Bronchial epithelial cell (primary cell): ENCODE data around the gene CAPN5. TPM values are rescaled to one million over a fixed set of nuclear protein-coding genes. Genes with fewer than 3 reads are reported as not detected.

Experiments used
- DNase-seq: peaks from one replicate; pipeline ENCODE4 v3.0.0-alpha.2; 2010; ENCODE audit warnings: low read depth
- FAIRE-seq: peaks from 2 replicates; lab custom pipeline; 2011; peaks lifted over from hg19 to GRCh38; lab: Jason Lieb, UNC
- H3K27me3 ChIP-seq: 2 replicates; pipeline ENCODE4 v1.5.1; 2011; ENCODE audit warnings: low read length; ENCODE audit not compliant: control insufficient read depth, insufficient read depth
- H3K36me3 ChIP-seq: 2 replicates; pipeline ENCODE4 v1.5.1; 2011; ENCODE audit warnings: low read length; ENCODE audit not compliant: control insufficient read depth, insufficient read depth
- H3K4me3 ChIP-seq: 2 replicates; pipeline ENCODE4 v1.5.1; 2011; ENCODE audit warnings: mild to moderate bottlenecking, low read depth, low read length, control low read depth
- total RNA-seq: library from RNA; depleted of rRNA; stranded (reverse); fragments of >200 nt; gene quantifications from 2 replicates; pipeline ENCODE4 v1.2.1, GENCODE V29; 2014
- TF ChIP-seq, protein P1 (sequence below): IDR thresholded peaks from 2 replicates; pipeline ENCODE4 v1.5.1; 2011; ENCODE audit warnings: mild to moderate bottlenecking, moderate library complexity, low read length, control low read depth, inconsistent platforms; ENCODE audit not compliant: insufficient read depth, severe bottlenecking

CAPN5 gene
- total RNA-seq, 1 donor from 2014 or later, result 3.2 TPM

DNA sequence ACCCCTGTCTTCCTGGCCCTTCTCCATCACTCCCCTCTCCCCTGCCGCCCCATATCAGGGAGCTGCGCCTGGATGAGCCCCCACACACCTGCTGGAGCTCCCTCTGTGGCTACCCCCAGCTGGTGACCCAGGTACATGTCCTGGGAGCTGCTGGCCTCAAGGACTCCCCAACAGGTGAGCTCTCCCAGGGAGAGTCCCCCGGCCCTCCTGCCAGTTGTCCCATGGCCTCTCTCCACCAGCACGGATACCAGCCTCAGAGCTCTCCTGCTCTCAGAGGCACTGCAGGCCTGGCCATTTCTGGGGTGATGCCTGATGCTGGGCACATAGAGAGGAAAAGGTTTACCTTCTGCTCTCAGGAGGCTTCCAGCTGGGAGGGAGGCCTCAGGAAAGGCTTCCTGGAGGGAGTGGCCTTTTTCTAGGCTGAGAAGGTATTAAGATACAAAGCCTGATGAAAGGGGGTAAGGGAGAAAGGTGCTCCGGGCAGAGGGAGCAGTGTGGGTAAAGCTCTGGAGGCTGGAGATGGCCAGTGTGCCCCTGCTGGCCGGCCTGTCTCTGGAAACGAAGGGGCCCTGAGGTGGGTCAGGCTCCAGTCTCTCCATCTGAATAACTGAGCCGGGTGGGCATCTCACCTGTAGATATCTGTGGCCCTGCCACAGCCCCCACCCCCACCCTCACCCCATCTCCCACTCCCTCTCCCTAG, 55.3 kb downstream of the CAPN5 start:
- Histone ChIP-seq H3K27me3 (no peaks in the 10 kb centered on the region), H3K4me3 (no peak overlapping the region), H3K36me3 (no peaks in the 10 kb centered on the region)
- TF ChIP-seq, protein P1, sequence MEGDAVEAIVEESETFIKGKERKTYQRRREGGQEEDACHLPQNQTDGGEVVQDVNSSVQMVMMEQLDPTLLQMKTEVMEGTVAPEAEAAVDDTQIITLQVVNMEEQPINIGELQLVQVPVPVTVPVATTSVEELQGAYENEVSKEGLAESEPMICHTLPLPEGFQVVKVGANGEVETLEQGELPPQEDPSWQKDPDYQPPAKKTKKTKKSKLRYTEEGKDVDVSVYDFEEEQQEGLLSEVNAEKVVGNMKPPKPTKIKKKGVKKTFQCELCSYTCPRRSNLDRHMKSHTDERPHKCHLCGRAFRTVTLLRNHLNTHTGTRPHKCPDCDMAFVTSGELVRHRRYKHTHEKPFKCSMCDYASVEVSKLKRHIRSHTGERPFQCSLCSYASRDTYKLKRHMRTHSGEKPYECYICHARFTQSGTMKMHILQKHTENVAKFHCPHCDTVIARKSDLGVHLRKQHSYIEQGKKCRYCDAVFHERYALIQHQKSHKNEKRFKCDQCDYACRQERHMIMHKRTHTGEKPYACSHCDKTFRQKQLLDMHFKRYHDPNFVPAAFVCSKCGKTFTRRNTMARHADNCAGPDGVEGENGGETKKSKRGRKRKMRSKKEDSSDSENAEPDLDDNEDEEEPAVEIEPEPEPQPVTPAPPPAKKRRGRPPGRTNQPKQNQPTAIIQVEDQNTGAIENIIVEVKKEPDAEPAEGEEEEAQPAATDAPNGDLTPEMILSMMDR, result no peak
- DNase-seq, result no peak
- FAIRE-seq, result no peak

DNA sequence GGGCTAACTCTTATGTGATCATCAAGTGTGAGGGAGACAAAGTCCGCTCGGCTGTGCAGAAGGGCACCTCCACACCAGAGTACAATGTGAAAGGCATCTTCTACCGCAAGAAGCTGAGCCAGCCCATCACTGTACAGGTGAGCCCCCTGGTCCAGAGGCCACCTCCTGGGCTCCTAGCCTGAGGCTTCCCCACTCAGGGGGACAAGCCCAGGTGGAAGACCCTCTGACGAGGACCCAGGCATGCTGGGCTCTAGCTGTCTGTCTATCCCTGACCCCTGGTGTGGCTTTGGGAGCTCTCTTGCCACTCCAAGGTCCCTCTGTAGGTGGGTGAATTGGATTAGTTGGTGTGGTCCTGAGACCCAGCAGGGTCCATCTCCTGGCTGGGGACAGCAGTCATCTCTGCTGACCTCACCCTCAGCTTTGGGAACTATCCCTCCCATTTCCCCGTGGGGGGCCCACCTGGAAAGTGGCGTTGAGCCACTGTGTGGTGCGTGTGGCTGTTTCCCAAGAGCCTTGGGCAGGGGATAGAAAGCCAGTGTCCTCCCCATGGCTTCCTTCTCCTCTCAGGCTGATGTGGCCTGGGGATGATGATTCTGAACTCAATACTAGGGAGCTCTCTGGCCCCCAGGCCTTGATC, 55.9 kb downstream of the CAPN5 start:
- H3K36me3 ChIP-seq, result no peaks in the 10 kb centered on the region
- TF ChIP-seq, protein P1, result no peak
- no peaks in the 10 kb centered on the region for H3K27me3 ChIP-seq
- FAIRE-seq (no peak), DNase-seq (no peak)
- no peak overlapping the region for H3K4me3 ChIP-seq

DNA sequence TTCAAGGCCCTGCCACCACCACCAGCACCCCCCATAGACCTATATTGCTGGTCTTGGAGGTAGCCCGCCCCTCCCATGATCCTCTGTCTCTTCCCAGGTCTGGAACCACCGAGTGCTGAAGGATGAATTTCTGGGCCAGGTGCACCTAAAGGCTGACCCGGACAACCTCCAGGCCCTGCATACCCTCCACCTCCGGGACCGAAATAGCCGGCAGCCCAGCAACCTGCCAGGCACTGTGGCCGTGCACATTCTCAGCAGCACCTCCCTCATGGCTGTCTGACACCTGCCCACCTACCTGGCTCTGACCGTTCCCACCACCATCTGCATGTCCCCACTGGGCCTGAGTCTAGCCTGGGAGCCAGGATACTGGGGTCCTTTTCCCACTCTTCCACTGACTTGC, 56.8 kb downstream of the CAPN5 start:
- H3K4me3 ChIP-seq, result no peak overlapping the region
- H3K27me3 ChIP-seq, result no peaks in the 10 kb centered on the region
- TF ChIP-seq, protein P1, result no peak
- no peaks in the 10 kb centered on the region for H3K36me3 ChIP-seq
- peak; percentile 72 for FAIRE-seq
- DNase-seq, result no peak

DNA sequence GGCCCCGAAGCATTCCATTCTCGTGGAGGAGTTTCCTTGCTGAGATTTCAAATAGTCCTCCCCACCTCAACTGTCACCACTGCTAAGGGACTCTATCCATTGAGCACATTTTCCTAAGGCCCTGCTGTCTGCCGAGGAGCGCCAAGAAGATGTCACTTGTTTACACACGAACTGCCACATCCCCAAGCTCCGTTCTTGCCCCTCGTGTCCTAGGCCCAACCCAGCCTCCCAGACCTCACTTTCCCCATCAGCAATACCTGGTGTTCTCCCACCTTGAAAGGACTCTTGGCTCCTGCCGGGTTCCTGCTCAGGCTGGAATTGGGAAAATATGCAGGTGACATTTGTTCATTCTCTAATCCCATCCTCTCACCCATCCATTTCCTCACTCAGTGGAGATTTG, 57.3 kb downstream of the CAPN5 start:
- no peaks in the 10 kb centered on the region for H3K36me3 ChIP-seq

DNA sequence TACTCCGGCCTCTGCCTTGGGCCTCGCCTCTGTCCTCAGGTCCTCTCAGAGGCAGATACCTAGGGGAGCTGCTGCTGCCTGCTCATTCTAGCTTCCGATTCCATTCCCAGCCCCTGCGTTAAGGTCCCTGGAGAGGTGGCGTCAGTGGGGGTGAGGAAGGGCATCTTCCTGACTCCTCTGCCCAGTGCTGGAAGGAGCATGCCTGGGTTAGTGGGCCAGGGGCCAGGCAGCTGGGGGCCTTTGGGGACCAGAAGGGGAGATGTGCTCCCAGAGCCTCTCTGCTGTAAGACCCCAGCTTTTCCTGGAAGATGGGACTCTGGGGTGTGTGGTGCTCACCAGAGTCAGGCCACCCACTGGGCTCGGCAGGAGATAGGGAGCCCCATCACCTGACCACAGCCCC, 57.7 kb downstream of the CAPN5 start:
- Histone ChIP-seq H3K36me3 (no peaks in the 10 kb centered on the region), H3K4me3 (no peak overlapping the region), H3K27me3 (no peaks in the 10 kb centered on the region)
- TF ChIP-seq, protein P1, result no peak
- DNase-seq (no peak), FAIRE-seq (no peak)

More for the DNA sequence above, 57.3 kb downstream of the CAPN5 start:
- no peak for FAIRE-seq
- TF ChIP-seq, protein P1, result no peak
- DNase-seq, result no peak
- Histone ChIP-seq H3K4me3 (no peak overlapping the region), H3K27me3 (no peaks in the 10 kb centered on the region)

DNA sequence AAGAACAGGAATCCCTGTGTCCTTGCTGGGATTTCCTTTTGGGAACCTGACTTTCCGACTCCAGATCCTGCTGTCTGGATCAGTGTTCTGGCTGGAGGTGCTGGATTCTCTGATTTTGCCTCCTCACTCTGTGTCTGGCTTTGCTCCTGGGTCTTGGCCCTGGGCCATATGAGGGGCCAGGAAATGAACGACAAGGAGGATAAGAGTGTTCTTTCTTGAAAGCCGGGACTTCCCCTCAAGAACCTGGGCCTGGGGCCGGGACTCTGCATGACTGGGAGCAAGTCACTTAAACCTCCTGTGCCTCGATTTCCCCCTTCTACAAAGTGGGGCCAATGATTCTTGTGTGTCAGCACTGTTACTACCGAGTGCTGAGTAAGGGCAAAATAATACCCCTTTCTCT, 58.4 kb downstream of the CAPN5 start:
- Histone ChIP-seq H3K27me3 (no peaks in the 10 kb centered on the region), H3K4me3 (no peak overlapping the region), H3K36me3 (no peaks in the 10 kb centered on the region)
- no peak for DNase-seq
- TF ChIP-seq, protein P1, result no peak
- no peak for FAIRE-seq
